ENCODE data around the gene NIPA2. TPM values are rescaled to one million over a fixed set of nuclear protein-coding genes. Genes with fewer than 3 reads are reported as not detected.
"Not testable (repeated sequence)": the region's sequence is repeated elsewhere in the genome, so short reads cannot be mapped to it uniquely, and the experiment has no call there.

The NIPA2 gene
- total and polyA plus RNA-seq, 4 donors, result 11.7 to 31.6 (median 20.9) TPM

GRCh38 chr15:22806664-22807063, 31.8 kb upstream of the NIPA2 start:
- Histone ChIP-seq H3K4me1 (ENCODE audit: control insufficient read depth in 4 of 4, insufficient read depth in 4 of 4, low read length in 3 of 4) (peaks cover 0 to 9% (median 3%) of the 10 kb centered on the region in 4 donors), H3K27ac (ENCODE audit: low read depth in 1 of 2, low read length in 2 of 2) (no peak overlapping the region), H3K9me3 (ENCODE audit: control insufficient read depth in 4 of 4, low read length in 3 of 4) (no peaks in the 10 kb centered on the region), H3K4me3 (ENCODE audit: low read depth in 1 of 3, low read length in 3 of 3) (no peak overlapping the region), H3K9ac (ENCODE audit: low read depth in 1 of 2, low read length in 2 of 2) (no peak overlapping the region), H3K27me3 (ENCODE audit: control insufficient read depth in 4 of 4, insufficient read depth in 4 of 4, low read length in 3 of 4) (no peaks in the 10 kb centered on the region), H3K36me3 (ENCODE audit: control insufficient read depth in 4 of 4, insufficient read depth in 3 of 4, low read depth in 1 of 4, low read length in 3 of 4) (no peaks in the 10 kb centered on the region)
- WGBS, result 70% methylated on average over 2 of the region's 2 CpGs
- TF ChIP-seq ATF3 (IDR thresholded peaks at IDR 0.05) (no peak), GABPA (IDR thresholded peaks at IDR 0.05 in 1 of 2, conservative IDR thresholded peaks at IDR 0.05 in 1 of 2) (no peak), REST (IDR thresholded peaks at IDR 0.05) (no peak), TAF1 (conservative IDR thresholded peaks at IDR 0.05) (no peak), FOXA1 (IDR thresholded peaks at IDR 0.05) (no peak), FOXA2 (IDR thresholded peaks at IDR 0.05) (no peak), NR2F2 (IDR thresholded peaks at IDR 0.05) (no peak), EGR1 (IDR thresholded peaks at IDR 0.05; ENCODE audit: low read depth in 2 of 2) (no peak), RXRA (IDR thresholded peaks at IDR 0.05) (no peak), ZBTB33 (IDR thresholded peaks at IDR 0.05) (no peak), JUND (IDR thresholded peaks at IDR 0.05) (no peak), SP1 (IDR thresholded peaks at IDR 0.05) (no peak), HNF4A (conservative IDR thresholded peaks at IDR 0.05) (no peak), HNF4G (IDR thresholded peaks at IDR 0.05) (no peak), YY1 (IDR thresholded peaks at IDR 0.05) (no peak), RAD21 (IDR thresholded peaks at IDR 0.05) (no peak)
- TF ChIP-seq, protein P1, sequence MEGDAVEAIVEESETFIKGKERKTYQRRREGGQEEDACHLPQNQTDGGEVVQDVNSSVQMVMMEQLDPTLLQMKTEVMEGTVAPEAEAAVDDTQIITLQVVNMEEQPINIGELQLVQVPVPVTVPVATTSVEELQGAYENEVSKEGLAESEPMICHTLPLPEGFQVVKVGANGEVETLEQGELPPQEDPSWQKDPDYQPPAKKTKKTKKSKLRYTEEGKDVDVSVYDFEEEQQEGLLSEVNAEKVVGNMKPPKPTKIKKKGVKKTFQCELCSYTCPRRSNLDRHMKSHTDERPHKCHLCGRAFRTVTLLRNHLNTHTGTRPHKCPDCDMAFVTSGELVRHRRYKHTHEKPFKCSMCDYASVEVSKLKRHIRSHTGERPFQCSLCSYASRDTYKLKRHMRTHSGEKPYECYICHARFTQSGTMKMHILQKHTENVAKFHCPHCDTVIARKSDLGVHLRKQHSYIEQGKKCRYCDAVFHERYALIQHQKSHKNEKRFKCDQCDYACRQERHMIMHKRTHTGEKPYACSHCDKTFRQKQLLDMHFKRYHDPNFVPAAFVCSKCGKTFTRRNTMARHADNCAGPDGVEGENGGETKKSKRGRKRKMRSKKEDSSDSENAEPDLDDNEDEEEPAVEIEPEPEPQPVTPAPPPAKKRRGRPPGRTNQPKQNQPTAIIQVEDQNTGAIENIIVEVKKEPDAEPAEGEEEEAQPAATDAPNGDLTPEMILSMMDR (IDR thresholded peaks at IDR 0.05; ENCODE audit: low read depth, low read length, missing input control), result no peak
- DNase-seq (ENCODE audit: low spot score), result no peak

DNA sequence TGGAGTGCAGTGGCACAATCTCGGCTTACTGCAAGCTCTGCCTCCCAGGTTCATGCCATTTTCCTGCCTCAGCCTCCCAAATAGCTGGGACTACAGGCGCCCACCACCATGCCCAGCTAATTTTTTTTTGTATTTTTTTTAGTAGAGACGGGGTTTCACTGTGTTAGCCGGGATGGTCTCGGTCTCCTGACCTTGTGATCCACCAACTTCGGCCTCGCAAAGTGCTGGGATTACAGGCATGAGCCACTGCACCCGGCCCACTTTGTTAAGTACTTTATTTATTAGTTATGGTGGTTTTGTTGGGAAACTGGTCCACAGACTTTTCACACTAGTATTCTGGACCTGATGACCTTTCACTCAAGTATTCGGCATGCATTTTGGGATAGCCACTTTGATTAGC, 30.6 kb upstream of the NIPA2 start:
- not testable (repeated sequence) for H3K9me3 ChIP-seq (ENCODE audit: control insufficient read depth in 4 of 4, low read length in 3 of 4); H3K9ac ChIP-seq (ENCODE audit: low read depth in 1 of 2, low read length in 2 of 2); H3K4me3 ChIP-seq (ENCODE audit: low read depth in 1 of 3, low read length in 3 of 3); DNase-seq (ENCODE audit: low spot score); H3K27ac ChIP-seq (ENCODE audit: low read depth in 1 of 2, low read length in 2 of 2); H3K4me1 ChIP-seq (ENCODE audit: control insufficient read depth in 4 of 4, insufficient read depth in 4 of 4, low read length in 3 of 4); H3K27me3 ChIP-seq (ENCODE audit: control insufficient read depth in 4 of 4, insufficient read depth in 4 of 4, low read length in 3 of 4); H3K36me3 ChIP-seq (ENCODE audit: control insufficient read depth in 4 of 4, insufficient read depth in 3 of 4, low read depth in 1 of 4, low read length in 3 of 4)
- 86% methylated on average over 9 of the region's 9 CpGs for WGBS
